Esophagus squamous epithelium (tissue), 5 donors: Measurements from ENCODE around the gene ICE2. TPM values are rescaled to one million over a fixed set of nuclear protein-coding genes. Genes with fewer than 3 reads are reported as not detected.
A peak's percentile ranks its signal among the peaks of the same experiment; 100 is the strongest.

Experiments
- DNase-seq: peaks from one replicate; lab custom pipeline; 2025; lab: John Stamatoyannopoulos, UW
- H3K27ac ChIP-seq, 4 donors: fragments of 200-600 bp; sonication (generic); one replicate each; pipeline ENCODE4 v1.5.1; 2016 to 2019; ENCODE audit warnings: mild to moderate bottlenecking in 1 of 4
- H3K27me3 ChIP-seq, 4 donors: fragments of 200-600 bp; sonication (generic); 1 replicate in 3 of 4; 2 replicates in 1 of 4; pipeline versions ENCODE4 v1.5.1 to v1.6.0; 2017 to 2021; ENCODE audit warnings: antibody characterized with exemption in 1 of 4
- H3K36me3 ChIP-seq, 3 donors: fragments of 200-600 bp; sonication (generic); one replicate each; pipeline ENCODE4 v1.5.1; 2016 to 2019
- H3K4me1 ChIP-seq, 3 donors: fragments of 200-600 bp; sonication (generic); one replicate each; pipeline ENCODE4 v1.5.1; 2017 to 2019
- H3K4me3 ChIP-seq, 4 donors: fragments of 200-600 bp; sonication (generic); 1 replicate in 3 of 4; 2 replicates in 1 of 4; pipeline ENCODE4 v1.5.1; 2016 to 2019; ENCODE audit warnings: mild to moderate bottlenecking in 2 of 4, moderate library complexity in 1 of 4
- H3K9me3 ChIP-seq, 3 donors: fragments of 200-600 bp; sonication (generic); one replicate each; pipeline ENCODE4 v1.5.1; 2016 to 2019
- POLR2A ChIP-seq, 4 donors: fragments of 450-650 bp; IDR thresholded peaks; one replicate each; pipeline ENCODE4 v1.6.1; 2017; ENCODE audit warnings: antibody characterized with exemption in 4 of 4, mild to moderate bottlenecking in 4 of 4, moderate library complexity in 3 of 4
- WGBS, 2 donors: methylation state at CpG; one replicate each; pipeline ENCODE4 v1.1.5; 2018; 5-methylcytosine and 5-hydroxymethylcytosine counted together
- intact Hi-C: fragments of 100-400 bp; cut with DNase I; formaldehyde crosslinking; loops from one replicate; pipeline ENCODE4 v1.15.0; 2022
- total RNA-seq, 4 donors: library from RNA; depleted of rRNA; stranded (reverse); fragments of >200 nt; gene quantifications; one replicate each; pipeline ENCODE4 v1.1.0, GENCODE V29; 2016
- TF ChIP-seq, protein P1 (sequence below), 6 experiments: fragments of 450-650 bp in 4 of 6; fragments of 200-600 bp in 2 of 6; sonication (generic) in 2 of 6; IDR thresholded peaks; one replicate each; pipeline ENCODE4 v1.5.1; 2016 to 2019; ENCODE audit warnings: antibody characterized with exemption in 6 of 6, mild to moderate bottlenecking in 4 of 6, moderate library complexity in 4 of 6
- donor health status: DM: yes; HTN: yes; CAD: no.

The ICE2 gene
- total RNA-seq, 4 donors from 2014 or later = 7.0 to 35.9 (median 19.9) TPM

DNA sequence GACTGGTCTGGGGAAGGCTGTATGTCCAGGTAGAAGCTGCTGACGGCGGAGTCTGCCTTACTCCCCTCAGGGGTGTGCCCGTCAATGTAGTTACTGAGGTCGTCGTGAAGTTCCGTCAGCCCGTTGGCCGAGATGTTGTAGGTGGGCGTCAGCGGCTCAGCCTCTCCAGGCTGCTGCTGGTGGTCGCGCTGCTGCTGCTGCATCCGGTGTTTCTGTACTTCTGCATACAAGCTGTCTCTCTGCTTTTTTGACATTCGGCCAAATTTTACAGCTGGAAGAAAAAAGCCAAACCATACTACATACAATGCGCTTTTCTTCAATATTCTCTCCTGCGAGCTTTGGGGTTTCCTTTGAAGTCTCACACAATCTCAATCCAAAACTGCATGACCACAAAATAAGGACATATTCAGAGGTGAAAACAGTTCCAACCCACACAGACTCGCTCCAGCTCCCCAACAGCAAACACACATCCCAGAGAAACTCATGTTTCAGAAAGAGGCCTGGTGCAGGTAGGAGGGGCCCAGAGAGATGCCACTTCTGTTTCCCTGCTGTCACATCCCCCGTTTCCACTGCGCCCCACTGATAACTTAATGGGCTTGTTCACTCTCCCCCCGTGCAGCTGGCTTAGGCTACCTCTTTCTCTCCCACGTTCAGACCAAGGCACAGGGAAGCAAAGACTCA is 32.5 kb upstream of the ICE2 start:
- Histone ChIP-seq H3K4me1 (peaks cover 5 to 33% (median 6%) of the 10 kb centered on the region in 3 donors), H3K4me3 (no peak overlapping the region), H3K27ac (no peak overlapping the region), H3K36me3 (peaks cover 0 to 52% (median 3%) of the 10 kb centered on the region in 3 donors), H3K9me3 (no peaks in the 10 kb centered on the region), H3K27me3 (no peaks in the 10 kb centered on the region)
- DNase-seq = no peak
- TF ChIP-seq POLR2A (IDR thresholded peaks at IDR 0.05) = no peak
- TF ChIP-seq, protein P1, sequence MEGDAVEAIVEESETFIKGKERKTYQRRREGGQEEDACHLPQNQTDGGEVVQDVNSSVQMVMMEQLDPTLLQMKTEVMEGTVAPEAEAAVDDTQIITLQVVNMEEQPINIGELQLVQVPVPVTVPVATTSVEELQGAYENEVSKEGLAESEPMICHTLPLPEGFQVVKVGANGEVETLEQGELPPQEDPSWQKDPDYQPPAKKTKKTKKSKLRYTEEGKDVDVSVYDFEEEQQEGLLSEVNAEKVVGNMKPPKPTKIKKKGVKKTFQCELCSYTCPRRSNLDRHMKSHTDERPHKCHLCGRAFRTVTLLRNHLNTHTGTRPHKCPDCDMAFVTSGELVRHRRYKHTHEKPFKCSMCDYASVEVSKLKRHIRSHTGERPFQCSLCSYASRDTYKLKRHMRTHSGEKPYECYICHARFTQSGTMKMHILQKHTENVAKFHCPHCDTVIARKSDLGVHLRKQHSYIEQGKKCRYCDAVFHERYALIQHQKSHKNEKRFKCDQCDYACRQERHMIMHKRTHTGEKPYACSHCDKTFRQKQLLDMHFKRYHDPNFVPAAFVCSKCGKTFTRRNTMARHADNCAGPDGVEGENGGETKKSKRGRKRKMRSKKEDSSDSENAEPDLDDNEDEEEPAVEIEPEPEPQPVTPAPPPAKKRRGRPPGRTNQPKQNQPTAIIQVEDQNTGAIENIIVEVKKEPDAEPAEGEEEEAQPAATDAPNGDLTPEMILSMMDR (IDR thresholded peaks at IDR 0.05) = no peak
- 89 to 90% methylated on average over 18 to 21 of the region's 21 CpGs for WGBS, 2 donors
- intact Hi-C loops = no loop called here

DNA sequence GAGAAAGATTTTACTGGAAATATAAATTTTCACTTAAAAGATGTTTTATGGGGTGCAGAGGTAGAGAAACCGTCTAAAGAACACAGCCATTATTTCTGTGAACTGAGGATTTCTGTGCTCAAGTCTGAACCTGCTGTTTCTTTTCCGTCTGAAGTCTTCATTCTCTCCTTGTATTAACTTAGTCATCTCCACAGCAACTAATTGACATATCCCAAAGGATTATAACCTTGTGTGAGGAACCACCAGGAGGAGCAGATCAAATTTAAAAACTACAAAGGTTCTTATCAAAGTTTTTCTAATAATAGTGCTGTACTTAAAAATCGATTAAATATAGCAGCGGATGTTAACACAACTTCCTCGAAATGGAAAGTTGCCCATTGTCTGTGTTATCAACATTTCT is 31.1 kb upstream of the ICE2 start:
- TF ChIP-seq POLR2A (IDR thresholded peaks at IDR 0.05) = no peak
- TF ChIP-seq, protein P1 (IDR thresholded peaks at IDR 0.05) = peak in 1 of 6 experiments; percentile 52
- Histone ChIP-seq H3K9me3 (no peaks in the 10 kb centered on the region), H3K4me1 (peaks cover 5 to 33% (median 6%) of the 10 kb centered on the region in 3 donors), H3K36me3 (peaks cover 0 to 65% (median 3%) of the 10 kb centered on the region in 3 donors), H3K27me3 (no peaks in the 10 kb centered on the region), H3K4me3 (no peak overlapping the region), H3K27ac (peak overlapping the region in 3 of 4 donors; percentile 56 to 79 (median 70))
- 41 to 49% methylated on average over 5 of the region's 5 CpGs for WGBS, 2 donors
- DNase-seq = no peak
- intact Hi-C loops = no loop called here

DNA sequence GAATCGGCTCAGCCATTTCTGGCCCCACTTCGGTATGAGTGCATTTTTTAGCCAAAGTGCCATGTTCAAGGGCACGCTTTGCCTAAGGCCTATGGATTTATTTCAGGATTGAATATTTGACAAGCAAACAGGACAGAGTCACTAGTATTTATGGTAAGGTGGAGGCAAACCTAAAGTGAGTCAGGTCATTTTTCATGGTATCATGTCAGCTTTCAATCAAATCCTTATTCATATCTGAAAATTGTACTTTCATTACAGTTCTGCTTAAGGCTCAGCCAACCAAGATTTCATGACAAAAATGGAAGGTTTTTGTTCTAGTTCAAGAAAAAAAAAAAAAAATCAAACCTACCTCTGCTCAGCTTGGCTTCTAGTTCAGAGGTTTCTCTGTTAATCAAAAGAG is 30.5 kb upstream of the ICE2 start:
- 22 to 39% methylated on average over 3 of the region's 3 CpGs for WGBS, 2 donors
- Histone ChIP-seq H3K9me3 (no peaks in the 10 kb centered on the region), H3K36me3 (peaks cover 0 to 66% (median 3%) of the 10 kb centered on the region in 3 donors), H3K4me1 (peaks cover 5 to 33% (median 6%) of the 10 kb centered on the region in 3 donors), H3K4me3 (no peak overlapping the region), H3K27me3 (no peaks in the 10 kb centered on the region), H3K27ac (peak overlapping the region in 3 of 4 donors; percentile 56 to 79 (median 70))
- no peak for DNase-seq
- no peak for TF ChIP-seq POLR2A (IDR thresholded peaks at IDR 0.05)
- TF ChIP-seq, protein P1 (IDR thresholded peaks at IDR 0.05) = no peak
- intact Hi-C loops = no loop called here

DNA sequence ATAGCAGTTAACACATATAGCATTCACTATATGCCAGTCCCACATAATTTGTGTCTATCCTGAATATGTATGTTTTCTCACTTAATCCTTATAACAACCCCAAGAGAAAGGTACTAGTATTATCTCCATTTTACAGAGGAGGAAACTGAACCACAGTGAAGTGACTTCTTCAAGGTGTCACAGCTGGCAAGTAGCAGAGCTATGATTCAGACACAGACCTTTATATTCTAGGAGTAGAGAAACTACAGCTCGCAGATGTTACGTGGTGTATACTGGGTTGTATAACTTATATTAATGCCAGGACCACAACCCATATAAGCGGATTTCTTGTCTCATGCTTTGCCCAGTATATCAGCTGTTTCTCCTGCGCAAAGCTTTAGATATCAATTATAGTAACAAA is 29.5 kb upstream of the ICE2 start:
- 78 to 85% methylated on average over 4 of the region's 4 CpGs for WGBS, 2 donors
- no peak overlapping the region for H3K4me3 ChIP-seq
- TF ChIP-seq, protein P1 (IDR thresholded peaks at IDR 0.05) = no peak
- TF ChIP-seq POLR2A (IDR thresholded peaks at IDR 0.05) = no peak
- no peaks in the 10 kb centered on the region for H3K9me3 ChIP-seq
- H3K27ac ChIP-seq = peak overlapping the region; percentile 16 to 79 (median 63)
- no peaks in the 10 kb centered on the region for H3K27me3 ChIP-seq
- peaks cover 5 to 33% (median 6%) of the 10 kb centered on the region in 3 donors for H3K4me1 ChIP-seq
- DNase-seq = no peak
- intact Hi-C loops = no loop called here
- H3K36me3 ChIP-seq = peaks cover 0 to 66% (median 3%) of the 10 kb centered on the region in 3 donors
